LNCaP clone FGC (cell line): Measurements from ENCODE around the gene FRAT1.
"Not testable (repeated sequence)": the region's sequence is repeated elsewhere in the genome, so short reads cannot be mapped to it uniquely, and the experiment has no call there.

ENCODE experiments used
- DNase-seq: peaks from one replicate; pipeline ENCODE4 v3.0.0-alpha.2; 2011; ENCODE audit warnings: low read depth
- H3K4me3 ChIP-seq: 2 replicates; pipeline ENCODE4 v1.5.1; 2011; ENCODE audit warnings: mild to moderate bottlenecking, low read depth, low read length, control low read depth
- TF ChIP-seq, protein P1 (sequence below): IDR thresholded peaks from 2 replicates; pipeline ENCODE4 v1.5.1; 2012; ENCODE audit warnings: mild to moderate bottlenecking; ENCODE audit not compliant: control insufficient read depth, insufficient read depth; ENCODE audit errors: extremely low read depth

The FRAT1 gene

DNA sequence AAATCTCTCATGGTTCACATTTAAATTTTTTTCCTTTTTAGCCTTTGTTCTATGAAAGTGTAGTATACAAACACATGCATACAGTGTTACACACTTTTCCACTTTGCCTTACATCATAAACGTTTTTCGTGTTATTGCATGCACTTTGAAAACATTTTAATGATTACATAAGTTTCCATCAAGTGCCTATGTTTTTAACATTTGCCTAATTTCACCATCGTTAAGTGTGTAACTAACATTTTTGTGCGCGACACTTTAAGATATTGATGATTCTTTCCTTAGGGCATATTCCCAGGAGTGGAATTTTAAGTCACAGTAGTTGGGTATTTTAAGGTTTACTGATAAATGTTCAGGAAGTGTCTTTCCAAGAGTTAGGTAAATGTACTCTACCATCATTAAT lies 16.9 kb downstream of the FRAT1 start:
- H3K4me3 ChIP-seq, result no peak overlapping the region
- DNase-seq, result no peak
- TF ChIP-seq, protein P1, sequence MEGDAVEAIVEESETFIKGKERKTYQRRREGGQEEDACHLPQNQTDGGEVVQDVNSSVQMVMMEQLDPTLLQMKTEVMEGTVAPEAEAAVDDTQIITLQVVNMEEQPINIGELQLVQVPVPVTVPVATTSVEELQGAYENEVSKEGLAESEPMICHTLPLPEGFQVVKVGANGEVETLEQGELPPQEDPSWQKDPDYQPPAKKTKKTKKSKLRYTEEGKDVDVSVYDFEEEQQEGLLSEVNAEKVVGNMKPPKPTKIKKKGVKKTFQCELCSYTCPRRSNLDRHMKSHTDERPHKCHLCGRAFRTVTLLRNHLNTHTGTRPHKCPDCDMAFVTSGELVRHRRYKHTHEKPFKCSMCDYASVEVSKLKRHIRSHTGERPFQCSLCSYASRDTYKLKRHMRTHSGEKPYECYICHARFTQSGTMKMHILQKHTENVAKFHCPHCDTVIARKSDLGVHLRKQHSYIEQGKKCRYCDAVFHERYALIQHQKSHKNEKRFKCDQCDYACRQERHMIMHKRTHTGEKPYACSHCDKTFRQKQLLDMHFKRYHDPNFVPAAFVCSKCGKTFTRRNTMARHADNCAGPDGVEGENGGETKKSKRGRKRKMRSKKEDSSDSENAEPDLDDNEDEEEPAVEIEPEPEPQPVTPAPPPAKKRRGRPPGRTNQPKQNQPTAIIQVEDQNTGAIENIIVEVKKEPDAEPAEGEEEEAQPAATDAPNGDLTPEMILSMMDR, result no peak

DNA sequence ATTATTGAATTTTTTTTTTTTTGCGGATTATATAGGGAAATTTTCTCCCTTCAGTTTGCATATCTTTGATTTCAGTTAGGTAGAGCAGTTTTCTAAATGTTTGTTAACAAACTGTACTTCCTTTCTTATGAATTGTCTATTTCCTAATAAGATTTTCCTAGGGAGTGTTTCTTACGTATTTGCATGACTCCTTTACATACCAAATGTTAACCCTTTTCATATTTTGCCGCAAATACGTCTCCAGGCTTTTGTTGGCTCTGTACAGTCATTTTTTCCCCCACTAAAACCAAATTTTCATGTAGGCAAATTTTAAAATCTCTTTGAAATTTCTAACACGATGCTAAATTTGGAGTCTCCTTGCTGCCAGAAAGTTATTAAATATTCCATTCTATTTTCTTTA lies 17.4 kb downstream of the FRAT1 start:
- no peak for DNase-seq
- TF ChIP-seq, protein P1, result no peak
- H3K4me3 ChIP-seq, result peak overlapping the region; percentile 27; the same call in 1 of the 2 replicates

DNA sequence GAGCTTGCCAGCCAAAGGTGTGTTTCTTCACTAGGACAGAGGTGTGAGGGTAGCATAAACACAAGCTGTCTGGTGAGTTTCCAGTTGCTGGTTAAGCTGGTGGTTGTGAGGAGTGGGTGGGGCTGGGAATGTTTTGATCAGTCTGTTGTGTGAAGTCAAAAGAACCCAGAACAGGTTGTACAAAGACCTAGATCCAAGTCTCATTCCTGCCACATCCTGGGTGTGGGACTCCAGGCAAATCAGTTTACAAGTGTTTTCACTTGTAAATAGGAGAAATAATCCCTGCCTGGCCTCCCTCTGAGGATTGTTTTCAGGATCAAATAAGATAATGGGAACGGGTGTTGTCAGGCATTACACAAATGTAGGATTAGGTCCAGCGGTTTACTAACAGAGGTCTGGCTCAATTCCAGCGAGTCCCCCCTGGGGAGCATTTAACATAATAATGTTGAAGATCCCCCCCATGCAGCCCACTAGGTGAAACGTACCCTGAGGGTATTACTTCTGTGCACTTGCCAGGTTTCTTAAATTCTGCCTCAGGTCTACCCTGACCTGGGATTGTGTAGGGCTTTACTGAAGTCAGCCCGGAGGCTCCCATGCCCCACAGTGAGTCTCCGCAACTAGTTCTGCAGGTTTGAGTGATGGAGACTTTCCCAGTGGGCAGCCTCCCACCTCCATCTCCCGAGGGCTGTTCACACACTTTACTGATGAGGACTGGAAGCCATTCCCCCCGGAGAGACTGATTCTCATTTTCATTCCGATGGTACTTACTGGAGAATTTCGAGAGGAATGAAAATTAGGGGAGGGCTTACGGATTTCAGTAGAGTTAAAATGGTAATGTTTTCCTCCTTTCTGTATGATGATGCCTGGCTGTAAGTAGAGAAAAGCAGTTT lies 18.1 kb downstream of the FRAT1 start:
- peak; percentile 94 for DNase-seq
- H3K4me3 ChIP-seq, result peak overlapping the region; percentile 27
- TF ChIP-seq, protein P1, result no peak

DNA sequence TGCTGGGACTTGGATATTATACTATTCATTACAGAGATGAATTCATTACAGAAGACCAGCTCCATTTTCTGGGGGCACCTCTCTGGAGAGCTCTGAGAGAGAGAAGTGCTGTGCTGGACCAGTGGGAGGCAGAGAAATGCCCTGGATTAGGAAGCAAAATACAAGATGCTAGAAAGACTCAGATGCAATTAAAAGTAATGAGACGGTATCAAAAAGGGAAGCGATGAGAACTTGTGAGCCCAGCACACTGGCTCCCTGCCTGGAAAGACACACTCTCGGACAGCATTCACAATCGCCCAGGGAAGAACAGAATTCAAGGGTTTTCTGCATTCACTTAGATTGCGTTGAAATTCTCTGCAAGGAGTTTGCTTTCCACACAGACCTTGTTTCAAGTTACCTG lies 19.0 kb downstream of the FRAT1 start:
- DNase-seq, result no peak
- TF ChIP-seq, protein P1, result no peak
- H3K4me3 ChIP-seq, result no peak overlapping the region

DNA sequence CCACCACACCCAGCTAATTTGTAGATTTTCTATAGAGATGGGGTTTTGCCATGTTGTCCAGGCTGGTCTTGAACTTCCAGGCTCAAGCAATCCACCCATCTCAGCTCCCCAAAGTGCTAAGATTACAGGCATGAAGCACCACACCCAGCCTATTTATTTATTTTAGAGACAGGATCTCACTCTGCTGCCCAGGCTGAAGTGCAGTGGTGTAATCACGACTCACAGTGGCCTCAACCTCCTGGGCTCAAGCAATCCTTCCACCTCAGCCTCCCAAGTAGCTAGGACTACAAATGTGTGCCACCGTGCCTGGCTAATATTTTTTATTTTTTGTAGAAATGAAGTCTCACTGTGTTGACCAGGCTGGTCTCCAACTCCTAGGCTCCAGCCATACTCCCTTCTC lies 22.3 kb downstream of the FRAT1 start:
- no peak overlapping the region for H3K4me3 ChIP-seq
- no peak for DNase-seq
- TF ChIP-seq, protein P1, result no peak

DNA sequence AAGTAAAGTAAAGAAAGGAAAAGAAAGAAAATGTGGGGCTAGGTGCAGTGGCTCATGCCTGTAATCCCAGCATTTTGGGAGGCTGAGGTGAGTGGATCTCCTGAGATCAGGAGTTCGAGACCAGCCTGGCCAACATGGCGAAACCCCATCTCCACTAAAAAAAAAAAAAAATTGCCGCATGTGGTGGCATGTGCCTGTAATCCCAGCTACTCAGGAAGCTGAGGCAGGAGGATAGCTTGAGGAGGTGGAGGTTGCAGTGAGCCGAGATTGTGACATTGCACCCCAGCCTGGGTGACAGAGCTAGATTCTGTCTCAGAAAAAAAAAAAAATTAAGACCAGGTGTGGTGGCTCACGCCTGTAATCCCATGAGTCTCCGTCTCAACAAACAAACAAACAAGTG lies 24.6 kb downstream of the FRAT1 start:
- H3K4me3 ChIP-seq, DNase-seq: not testable (repeated sequence)

DNA sequence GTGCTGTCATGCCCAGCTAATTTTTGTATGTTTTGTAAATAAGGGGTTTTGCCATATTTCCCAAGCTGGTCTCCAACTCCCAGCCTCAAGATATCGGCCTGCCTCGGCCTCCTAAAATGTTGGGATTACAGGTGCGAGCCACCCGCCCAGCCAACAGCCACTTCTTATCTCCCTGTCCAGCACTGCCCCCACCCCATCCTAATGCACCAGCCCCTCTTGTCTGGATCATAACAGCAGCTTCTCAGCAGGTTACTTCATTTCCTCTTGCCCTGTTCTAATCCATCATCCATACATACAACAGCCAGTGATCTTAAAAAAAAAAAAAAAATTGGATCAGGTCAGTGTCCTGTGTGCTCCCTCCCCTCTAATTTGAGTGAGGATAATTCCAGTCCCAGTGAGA lies 28.2 kb downstream of the FRAT1 start:
- TF ChIP-seq, protein P1, result no peak
- DNase-seq, result no peak
- no peak overlapping the region for H3K4me3 ChIP-seq
